GM08714 (cell line): ENCODE data around the gene NKX6-2.

Experiments used
- H3K4me3 ChIP-seq: fragments of 200-500 bp; sonication (Bioruptor generic); 2 replicates; pipeline ENCODE4 v1.5.1; 2014; ENCODE audit warnings: mild to moderate bottlenecking, low read length, inconsistent platforms
- ZNF274 ChIP-seq: IDR thresholded peaks from 2 replicates; pipeline ENCODE4 v1.6.1; 2012; ENCODE audit warnings: mild to moderate bottlenecking, low read depth, low read length

NKX6-2 gene

DNA sequence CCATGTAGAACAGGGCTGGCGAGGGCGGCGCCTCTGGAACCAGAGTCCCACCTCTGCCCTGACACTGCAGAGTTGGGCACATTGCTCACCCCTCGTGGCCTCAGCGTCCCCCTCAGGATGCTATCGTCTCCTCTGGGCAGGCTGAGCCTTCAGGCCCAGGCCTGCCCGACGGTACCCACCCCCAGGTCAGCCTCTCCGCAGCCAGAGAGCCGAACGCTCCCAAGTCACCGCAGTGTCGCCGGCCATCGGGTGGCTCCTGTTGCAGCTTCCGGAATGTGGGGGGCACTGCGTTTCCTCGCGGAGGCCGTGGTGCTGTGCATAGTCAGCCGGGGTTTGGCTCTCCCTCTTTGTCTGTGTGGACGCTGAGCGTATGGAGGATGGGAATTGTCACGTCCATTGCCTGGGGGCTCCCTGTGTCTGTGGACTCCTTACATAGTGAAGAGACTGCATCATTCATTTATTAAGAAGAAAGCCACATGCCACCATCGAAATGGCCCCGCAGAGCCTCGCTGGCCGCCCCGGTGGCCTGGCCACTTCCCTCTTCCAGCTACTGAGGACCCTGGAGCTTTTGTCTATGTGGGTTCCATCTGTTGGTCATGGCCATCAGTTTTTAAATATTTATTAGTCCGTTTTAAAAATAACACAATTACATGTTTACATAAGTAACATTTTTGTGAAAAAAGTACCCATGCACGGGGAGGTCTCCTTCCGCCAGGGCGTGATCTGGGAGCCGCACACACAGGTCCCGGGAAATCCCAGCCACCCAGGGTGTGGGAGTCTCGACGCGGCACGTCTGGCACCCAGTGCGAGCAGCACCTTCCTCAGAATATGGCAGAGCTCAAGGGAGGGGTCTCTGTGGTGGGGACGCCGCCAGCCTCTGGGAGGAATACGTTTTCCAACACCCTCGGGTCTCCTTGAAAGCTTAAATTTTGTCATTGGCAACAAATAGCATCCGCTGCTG, 15.6 kb downstream of the NKX6-2 start:
- TF ChIP-seq ZNF274, result no peak
- H3K4me3 ChIP-seq, result no peak overlapping the region

DNA sequence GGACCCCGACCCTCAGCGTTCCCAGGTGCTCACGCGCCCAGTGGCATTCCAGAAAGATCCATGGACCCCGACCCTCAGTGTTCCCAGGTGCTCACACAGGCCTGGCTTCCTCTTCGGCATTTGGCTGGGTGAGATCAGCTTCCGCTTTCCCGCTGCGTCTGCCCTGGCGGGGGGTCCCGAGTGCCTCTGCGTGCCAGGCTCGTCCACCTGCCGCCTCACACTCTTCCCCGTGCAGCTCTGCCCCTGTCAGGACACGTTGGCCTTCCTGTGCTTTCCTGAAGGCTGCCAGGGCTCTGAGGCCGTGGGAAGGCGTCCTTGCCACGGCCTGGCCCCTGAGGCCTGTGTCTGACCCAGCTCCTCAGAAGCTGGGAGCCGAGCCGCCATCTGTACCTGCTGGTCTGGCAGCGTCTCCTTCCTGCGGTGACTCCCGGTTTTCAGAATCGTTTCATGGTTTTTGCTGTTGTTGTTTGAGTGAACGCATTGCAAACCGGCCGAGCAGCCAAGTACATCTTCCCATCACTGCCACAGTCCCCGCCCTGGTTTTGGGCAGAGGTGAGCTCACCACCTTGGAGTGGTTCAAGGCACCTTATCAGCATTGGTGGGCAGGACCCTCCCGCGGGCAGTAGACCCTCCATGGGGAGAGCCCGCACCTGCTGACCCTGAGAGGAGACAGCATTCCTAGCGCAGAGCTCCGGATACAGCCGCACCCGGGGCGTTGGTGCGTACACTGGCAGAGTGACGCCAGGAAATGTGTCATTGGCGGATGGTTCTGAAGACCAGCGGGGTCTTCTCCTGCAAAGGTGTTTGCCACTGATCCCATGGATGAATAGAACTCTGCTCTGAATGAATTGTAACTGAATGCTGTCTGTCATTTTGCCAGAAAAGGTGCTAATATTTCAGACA, 17.4 kb downstream of the NKX6-2 start:
- no peak for TF ChIP-seq ZNF274
- no peak overlapping the region for H3K4me3 ChIP-seq

DNA sequence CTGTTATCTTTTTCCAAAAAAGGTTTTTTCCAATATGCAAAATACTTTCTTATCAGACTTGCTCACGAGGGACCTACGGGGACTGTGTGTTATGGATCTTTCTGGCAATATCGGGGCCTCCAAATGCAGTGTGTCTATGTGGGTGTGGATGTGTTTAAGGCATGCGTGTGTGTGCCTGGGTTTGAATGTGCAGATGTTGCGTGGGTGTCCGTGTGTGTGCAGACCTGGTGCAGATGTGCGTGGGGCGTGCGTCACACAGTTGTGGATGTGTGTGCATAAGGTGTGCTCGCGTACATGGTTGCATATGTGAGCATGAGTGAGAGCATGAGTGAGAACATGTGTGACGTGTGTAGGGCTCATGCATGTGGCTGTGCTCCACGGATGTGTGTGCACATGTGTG, 19.7 kb downstream of the NKX6-2 start:
- no peak overlapping the region for H3K4me3 ChIP-seq
- no peak for TF ChIP-seq ZNF274

DNA sequence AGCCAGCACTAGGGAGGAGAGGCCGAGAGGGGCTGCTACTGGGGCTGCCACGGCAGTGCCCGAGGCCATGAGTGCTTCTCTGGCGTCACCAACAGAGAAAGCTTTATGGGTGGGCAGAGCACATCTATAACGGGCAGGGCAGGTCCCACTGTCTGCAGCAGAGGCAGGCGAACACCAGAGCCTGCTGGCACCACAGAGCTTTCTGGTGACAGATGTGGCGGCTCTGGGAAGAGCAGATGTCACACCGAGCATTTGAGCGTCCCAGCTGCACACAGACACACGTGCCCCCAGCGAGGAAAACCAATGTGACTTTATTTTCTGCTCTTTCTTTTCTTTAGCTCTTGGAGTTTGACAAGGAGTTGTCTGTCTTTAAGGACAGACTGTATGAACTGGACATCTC, 20.5 kb downstream of the NKX6-2 start:
- TF ChIP-seq ZNF274, result no peak
- no peak overlapping the region for H3K4me3 ChIP-seq

DNA sequence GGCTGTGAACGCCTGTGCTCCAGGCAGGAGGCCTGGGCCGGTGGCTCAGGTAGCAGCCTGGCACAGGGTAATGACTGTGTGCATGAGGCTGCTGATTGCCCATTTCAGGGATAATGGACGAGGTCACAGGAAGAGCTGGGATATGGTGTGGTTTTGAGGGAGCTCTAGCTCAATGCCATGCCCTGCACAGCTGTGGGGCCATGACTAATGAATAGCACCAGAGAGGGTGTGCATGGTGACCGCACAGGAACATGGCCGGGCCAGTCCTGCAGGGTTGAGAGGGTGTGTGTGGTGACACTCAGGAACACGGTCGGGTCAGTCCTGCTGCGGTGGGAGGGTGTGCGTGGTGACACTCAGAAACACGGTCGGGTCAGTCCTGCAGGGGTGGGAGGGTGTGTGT, 21.8 kb downstream of the NKX6-2 start:
- TF ChIP-seq ZNF274, result no peak
- no peak overlapping the region for H3K4me3 ChIP-seq

DNA sequence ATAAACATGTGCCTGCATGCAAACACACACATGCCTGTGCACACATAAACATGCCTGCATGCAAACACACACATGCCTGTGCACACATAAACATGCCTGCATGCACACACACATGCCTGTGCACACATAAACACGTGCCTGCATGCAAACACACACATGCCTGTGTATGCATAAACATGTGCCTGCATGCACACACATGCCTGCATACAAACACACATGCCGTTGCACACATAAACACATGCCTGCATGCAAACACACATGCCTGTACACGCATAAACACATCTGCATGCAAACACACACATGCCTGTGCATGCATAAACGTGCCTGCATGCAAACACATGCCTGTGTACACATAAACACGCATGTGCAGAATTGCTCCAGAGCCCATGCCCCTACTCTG, 22.4 kb downstream of the NKX6-2 start:
- no peak overlapping the region for H3K4me3 ChIP-seq
- no peak for TF ChIP-seq ZNF274

DNA sequence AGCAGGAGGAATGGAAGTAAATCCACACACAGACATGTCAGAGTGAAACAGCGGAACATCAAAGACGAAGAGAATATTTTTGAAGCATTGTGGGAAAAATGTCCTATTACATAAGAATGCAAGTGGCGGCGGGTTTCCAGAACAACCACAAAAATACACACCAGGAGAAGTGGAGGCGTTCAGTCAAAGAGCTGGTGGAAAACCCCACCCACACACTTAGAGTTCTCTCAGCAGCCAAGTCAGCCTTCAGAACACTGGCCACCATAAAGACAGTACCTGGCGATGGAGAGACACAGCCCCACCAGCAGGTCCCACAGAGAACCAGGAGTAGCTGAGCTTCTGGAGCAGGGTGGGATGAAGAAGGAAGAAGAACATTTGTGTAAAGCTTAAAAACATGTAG, 23.7 kb downstream of the NKX6-2 start:
- no peak for TF ChIP-seq ZNF274
- no peak overlapping the region for H3K4me3 ChIP-seq

DNA sequence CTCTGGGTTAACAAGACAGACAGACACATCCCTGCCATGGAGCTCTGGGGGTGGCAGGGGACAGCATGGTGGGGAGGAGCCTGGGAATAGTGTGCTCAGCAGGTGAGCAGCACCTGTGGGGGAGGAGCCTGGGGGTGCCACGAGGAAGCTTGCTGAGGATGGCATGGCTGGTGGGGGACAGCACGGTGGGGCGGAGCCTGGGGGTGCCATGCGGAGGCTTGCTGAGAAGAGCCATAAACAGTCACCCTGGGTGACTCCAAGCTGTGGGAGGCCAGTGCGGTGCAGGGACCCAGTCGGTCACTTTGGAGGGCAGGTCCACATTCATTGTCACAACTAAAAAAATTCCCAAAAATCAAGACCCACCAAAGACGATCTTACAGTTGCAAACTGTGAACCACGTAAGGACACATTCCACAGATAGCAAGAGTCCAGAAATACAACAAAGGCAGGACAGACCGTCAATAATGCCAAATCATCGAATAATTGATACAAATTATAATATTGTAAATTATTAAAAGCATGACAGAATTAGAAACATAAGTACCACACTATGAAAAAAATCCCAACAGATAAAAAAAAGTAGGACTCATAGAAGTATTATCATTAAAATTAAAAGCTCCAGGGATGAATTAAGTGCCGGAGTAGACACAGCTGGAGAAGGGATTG, 24.4 kb downstream of the NKX6-2 start:
- H3K4me3 ChIP-seq, result no peak overlapping the region
- TF ChIP-seq ZNF274, result no peak

DNA sequence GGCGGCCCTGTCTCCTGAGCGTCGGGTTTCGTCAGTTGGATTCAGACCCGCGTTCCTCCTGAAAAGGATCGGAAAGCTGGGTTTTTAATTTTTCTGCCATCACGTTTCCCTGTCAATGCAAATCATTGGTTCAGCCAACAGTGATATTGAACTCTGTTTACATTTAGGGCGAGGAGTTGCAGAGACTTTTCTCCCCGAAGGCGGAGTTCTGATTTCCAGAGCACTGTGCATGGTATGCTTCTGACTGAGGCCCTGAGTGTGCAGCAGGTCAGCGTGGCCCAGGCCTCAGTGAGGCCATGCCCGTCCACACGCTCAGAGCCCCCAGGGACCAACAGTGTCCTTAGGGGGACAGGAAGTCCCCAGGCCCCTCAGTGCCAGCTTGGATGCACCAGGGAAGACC, 27.1 kb downstream of the NKX6-2 start:
- TF ChIP-seq ZNF274, result no peak
- H3K4me3 ChIP-seq, result no peak overlapping the region

DNA sequence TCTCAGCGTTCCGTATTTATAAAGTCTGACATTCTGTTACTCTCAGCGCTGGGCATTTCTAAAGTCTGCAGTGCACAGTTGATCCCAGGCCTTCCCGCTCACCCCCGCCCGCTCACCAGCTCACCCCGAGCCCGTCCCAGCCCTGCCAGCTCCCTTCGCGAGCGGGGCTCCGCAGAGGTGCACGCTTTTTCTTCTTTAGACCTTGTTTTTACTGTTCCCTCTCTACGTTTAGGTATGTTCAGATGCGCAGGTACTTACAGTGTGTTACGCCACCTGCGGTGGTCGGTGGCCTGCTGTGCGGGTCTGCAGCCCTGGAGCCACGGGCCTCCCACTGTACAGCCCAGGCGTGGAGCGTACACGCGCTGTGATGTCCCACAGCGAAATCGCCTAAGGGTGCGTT, 28.8 kb downstream of the NKX6-2 start:
- TF ChIP-seq ZNF274, result no peak
- H3K4me3 ChIP-seq, result no peak overlapping the region

DNA sequence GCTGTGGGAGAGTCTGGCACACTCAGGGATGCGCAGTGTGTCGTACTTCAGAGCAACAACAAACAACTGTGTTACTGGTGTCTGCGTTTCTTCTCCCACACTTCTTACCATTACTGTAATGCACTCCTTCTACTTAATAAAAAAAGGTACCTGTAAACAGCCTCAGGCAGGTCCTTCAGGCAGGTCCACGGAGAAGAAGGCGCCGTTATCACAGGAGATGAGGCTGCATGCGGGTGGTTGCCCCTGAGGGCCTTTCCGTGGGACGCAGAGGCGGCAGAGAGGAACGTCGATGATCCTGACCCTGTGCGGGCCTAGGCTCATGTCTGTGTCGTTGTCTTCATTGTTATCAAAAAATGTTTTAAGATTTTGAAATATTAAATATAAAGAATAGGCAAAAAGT, 29.4 kb downstream of the NKX6-2 start:
- no peak overlapping the region for H3K4me3 ChIP-seq
- no peak for TF ChIP-seq ZNF274

DNA sequence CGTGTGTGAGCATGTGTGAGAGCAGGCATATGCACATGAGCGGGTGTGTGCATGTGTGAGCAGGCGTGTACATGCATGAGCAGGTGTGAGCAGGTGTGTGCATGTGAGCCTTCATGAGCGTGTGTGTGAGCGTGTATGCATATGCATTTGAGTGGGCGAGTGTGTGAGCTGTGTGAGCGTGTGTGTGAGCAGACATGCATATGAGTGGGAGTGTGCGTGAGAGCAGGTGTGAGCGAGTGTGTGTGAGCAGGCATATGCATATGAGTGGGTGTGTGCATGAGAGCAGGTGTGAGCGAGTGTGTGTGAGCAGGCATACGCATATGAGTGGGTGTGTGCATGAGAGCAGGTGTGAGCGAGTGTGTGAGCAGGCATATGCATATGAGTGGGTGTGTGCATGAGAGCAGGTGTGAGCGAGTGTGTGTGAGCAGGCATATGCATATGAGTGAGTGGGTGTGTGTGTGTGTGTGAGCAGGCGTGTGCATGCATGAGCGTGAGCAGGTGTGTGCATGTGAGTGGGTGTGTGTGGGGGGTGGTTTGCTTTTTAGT, 30.7 kb downstream of the NKX6-2 start:
- TF ChIP-seq ZNF274, result no peak
- H3K4me3 ChIP-seq, result no peak overlapping the region

DNA sequence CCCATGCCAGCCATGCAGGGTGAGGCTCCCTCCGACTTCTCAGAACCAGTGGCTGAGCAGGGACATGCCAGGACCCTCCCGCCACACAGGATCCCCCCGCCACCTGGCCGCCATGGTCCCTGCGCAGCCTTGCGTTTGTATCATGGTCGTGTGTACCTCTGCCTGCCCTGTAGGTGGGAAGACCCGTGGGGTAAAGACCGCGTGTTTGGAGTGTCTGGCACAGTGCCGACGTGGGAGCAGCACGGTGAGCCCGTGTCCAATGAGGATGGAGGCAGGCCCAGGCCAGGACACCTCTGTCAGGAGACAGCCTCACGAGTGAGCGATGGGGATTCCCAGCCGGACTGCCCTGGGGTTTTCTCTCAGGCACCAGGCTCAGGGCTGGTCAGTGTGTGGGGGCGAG, 31.9 kb downstream of the NKX6-2 start:
- no peak overlapping the region for H3K4me3 ChIP-seq
- no peak for TF ChIP-seq ZNF274

DNA sequence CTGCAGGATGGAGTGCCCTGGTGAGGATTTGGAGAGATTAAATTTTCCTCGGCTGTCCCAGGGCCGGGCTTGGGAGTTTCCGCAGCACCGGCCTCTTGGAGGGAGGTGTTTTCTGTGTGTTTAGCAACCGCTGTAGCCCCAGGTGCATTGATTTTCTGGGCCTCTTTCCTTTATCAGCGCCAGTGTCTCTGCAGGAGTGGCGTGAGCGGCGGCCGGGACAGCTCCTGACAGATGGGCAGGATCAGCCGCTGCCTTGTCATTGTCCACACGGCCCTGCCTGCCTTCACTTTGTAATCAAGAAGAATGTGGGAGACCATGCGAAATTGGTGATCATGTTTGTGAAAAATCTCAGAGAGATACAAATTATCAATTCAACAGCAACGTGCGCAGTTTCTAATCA, 32.4 kb downstream of the NKX6-2 start:
- no peak overlapping the region for H3K4me3 ChIP-seq
- TF ChIP-seq ZNF274, result no peak

DNA sequence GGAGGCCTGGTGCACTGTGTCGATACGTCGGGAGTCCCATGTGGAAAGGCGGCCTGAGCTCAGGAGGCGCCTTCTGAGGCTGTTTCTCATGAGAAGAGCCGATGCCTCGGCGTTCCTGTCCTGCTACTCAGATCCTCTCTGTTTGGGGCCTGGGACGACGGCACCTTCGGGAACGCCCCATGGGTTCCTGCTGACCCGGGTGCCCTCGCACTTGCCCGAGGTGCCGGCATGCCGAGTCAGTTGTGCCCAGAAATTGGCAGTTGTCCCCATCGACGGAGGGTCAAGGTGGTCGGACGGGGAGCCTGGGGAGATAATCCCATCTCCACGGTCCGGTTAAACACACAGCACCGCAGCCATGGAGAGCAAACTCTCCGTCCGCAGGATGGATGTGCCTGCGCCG, 33.0 kb downstream of the NKX6-2 start:
- H3K4me3 ChIP-seq, result no peak overlapping the region
- TF ChIP-seq ZNF274, result no peak
